Measurements from ENCODE around the gene XIRP2. TPM values are rescaled to one million over a fixed set of nuclear protein-coding genes. Genes with fewer than 3 reads are reported as not detected.
"Not testable (repeated sequence)": the region's sequence is repeated elsewhere in the genome, so short reads cannot be mapped to it uniquely, and the experiment has no call there.

Gene XIRP2
- total RNA-seq, 2 experiments from 2014 or later = not detected

DNA sequence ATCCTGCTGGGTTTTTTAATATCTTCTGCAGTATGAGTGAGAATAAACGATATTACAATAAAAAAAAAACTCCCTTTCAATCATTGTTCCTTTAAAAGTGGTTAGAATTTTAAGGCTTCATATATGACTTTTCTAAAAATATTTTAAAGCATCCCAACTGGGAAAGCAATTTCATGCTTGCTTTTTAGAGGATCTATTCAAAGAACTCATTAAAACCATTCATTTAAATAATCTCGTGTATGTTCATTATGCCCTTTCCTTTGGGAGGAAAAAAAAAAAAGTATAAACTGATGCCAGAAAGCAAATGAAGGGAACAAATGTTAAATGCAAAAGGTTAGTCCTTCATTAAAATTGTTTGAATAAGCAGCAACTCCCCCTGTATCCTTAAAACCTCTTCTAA lies 81.2 kb downstream of the XIRP2 start:
- Mint-ChIP-seq H3K4me3 (no peak overlapping the region), H3K27me3 (peaks cover 4% of the 10 kb centered on the region), H3K4me1 (no peaks in the 10 kb centered on the region), H3K27ac (no peak overlapping the region), H3K36me3 (no peaks in the 10 kb centered on the region), H3K9me3 (no peaks in the 10 kb centered on the region)
- DNase-seq = no peak

GRCh38 chr2:166972002-166972401 lies 83.7 kb downstream of the XIRP2 start:
- H3K4me1 Mint-ChIP-seq = no peaks in the 10 kb centered on the region
- H3K36me3 Mint-ChIP-seq = no peaks in the 10 kb centered on the region
- peaks cover 4% of the 10 kb centered on the region for H3K27me3 Mint-ChIP-seq
- H3K9me3 Mint-ChIP-seq = no peaks in the 10 kb centered on the region
- H3K27ac Mint-ChIP-seq = no peak overlapping the region
- H3K4me3 Mint-ChIP-seq = no peak overlapping the region
- DNase-seq = no peak

DNA sequence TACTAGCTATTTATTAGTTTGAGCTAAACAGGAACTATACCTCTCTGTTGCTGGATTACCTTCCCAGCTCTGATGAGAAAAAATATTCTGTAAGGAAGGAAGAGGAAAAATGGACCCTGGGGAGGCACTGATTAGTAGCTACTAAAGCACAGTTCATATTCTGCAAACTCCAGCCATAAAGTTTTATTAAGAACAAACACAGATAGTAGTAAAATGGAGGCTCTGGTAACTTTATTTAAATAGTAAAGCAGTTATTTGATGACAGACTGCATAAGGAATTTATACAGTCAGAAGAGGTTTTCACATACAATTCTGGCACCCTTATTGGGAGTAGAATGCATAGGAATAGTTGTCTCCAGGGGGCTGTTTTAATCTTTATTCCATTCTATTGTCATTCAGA lies 84.1 kb downstream of the XIRP2 start:
- H3K4me1 Mint-ChIP-seq = no peaks in the 10 kb centered on the region
- H3K36me3 Mint-ChIP-seq = no peaks in the 10 kb centered on the region
- no peak overlapping the region for H3K4me3 Mint-ChIP-seq
- H3K27me3 Mint-ChIP-seq = peaks cover 4% of the 10 kb centered on the region
- H3K9me3 Mint-ChIP-seq = no peaks in the 10 kb centered on the region
- no peak for DNase-seq
- H3K27ac Mint-ChIP-seq = no peak overlapping the region

DNA sequence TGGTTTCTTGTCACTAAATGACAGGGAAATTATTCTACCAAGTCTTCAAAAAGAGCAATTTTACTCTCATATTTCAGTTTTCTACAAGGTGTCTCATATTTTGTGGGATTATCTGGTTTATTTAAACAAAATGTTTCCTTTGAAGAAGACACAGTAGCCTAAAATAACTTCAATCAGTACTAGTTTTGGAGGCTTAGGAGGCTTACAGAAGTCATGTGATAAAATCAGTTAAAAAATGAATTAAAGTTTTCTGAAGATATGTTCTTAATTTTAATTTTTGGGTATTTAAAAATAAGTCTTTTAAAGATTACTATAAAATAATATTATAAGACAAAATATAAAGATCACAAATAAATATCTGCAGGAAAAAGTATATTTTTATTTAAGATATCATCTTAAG lies 95.9 kb downstream of the XIRP2 start:
- Mint-ChIP-seq H3K27ac (no peak overlapping the region), H3K36me3 (no peaks in the 10 kb centered on the region), H3K9me3 (peaks cover 3% of the 10 kb centered on the region), H3K4me1 (no peaks in the 10 kb centered on the region), H3K4me3 (no peak overlapping the region), H3K27me3 (peaks cover 6% of the 10 kb centered on the region)
- no peak for DNase-seq

DNA sequence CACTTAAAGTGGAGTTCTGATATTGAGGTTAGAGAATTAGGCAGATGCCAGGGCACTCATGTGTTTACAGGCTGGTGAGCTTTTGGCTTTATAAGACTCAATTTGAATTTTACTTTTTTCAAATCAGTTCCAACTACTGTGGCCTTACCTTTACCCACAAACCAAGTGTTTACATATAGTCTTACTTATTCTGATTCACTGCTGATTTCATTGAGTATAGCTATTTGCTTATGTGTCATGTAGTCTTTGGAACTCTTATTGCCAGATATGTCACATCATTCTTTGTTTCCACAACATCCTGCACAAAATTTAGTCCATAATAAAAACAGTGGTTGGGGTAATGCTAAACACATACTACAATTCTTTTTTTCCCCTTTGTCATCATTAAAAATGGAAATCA lies 96.5 kb downstream of the XIRP2 start:
- H3K4me1 Mint-ChIP-seq = no peaks in the 10 kb centered on the region
- peaks cover 6% of the 10 kb centered on the region for H3K27me3 Mint-ChIP-seq
- no peak overlapping the region for H3K27ac Mint-ChIP-seq
- DNase-seq = no peak
- no peak overlapping the region for H3K4me3 Mint-ChIP-seq
- peaks cover 3% of the 10 kb centered on the region for H3K9me3 Mint-ChIP-seq
- no peaks in the 10 kb centered on the region for H3K36me3 Mint-ChIP-seq

DNA sequence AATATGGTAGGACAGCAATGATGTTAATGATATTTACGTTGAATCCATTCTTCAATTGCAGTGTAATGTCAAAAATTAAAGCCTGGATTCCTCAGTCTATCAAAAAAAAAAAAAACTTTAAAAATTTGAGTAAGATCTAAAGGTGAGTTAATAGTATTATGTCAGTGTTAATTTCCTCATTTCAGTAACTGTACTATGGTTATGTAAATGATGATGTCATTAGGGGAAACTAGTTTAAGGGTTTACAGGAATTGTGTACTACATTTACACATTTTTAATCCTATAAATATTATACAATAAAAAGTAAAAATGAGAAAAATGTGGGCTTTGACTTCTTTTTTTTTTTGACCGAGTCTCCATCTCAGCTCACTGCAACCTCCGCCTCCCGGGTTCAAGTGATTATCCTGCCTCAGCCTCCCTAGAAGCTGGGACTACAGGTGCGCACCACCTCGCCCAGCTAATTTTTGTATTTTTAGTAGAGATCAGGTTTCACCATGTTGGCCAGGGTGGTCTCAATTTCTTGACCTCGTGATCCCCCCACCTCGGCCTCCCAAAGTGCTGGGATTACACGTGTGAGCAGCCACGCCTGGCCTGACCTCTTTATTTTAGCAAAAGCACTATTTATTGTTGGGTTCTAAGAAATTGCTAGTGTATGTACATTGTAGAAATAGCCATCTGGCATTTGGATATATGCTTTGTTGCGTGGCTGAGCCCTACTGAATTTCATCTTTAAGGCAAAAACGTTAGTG lies 106.5 kb downstream of the XIRP2 start:
- Mint-ChIP-seq H3K4me1 (no peaks in the 10 kb centered on the region), H3K9me3 (no peaks in the 10 kb centered on the region), H3K4me3 (no peak overlapping the region), H3K27ac (no peak overlapping the region), H3K27me3 (no peaks in the 10 kb centered on the region), H3K36me3 (no peaks in the 10 kb centered on the region)
- no peak for DNase-seq

DNA sequence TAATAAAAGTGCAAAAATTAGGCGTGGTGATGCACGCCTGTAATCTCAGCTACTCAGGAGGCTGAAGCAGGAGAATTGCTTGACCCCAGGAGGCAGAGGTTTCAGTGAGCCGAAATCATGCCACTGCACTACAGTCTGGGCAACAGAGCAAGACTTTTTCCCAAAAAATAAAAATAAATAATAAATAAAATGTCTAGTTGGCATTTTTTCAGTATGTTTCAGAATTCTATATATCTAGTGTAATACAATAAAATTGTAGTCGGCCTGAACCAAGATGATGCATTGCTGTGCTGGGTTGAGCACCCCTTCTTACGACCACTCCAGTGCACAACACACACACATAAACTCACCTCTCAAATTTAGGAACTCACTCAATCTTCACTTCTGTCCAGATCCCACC lies 108.2 kb downstream of the XIRP2 start:
- no peak overlapping the region for H3K4me3 Mint-ChIP-seq
- H3K27me3 Mint-ChIP-seq = no peaks in the 10 kb centered on the region
- no peak for DNase-seq
- no peak overlapping the region for H3K27ac Mint-ChIP-seq
- H3K36me3 Mint-ChIP-seq = no peaks in the 10 kb centered on the region
- no peaks in the 10 kb centered on the region for H3K9me3 Mint-ChIP-seq
- H3K4me1 Mint-ChIP-seq = no peaks in the 10 kb centered on the region

- no peaks in the 10 kb centered on the region for H3K36me3 Mint-ChIP-seq
- H3K4me3 Mint-ChIP-seq = no peak overlapping the region
- no peaks in the 10 kb centered on the region for H3K4me1 Mint-ChIP-seq
- H3K9me3 Mint-ChIP-seq = no peaks in the 10 kb centered on the region
- H3K27me3 Mint-ChIP-seq = no peaks in the 10 kb centered on the region
- H3K27ac Mint-ChIP-seq = no peak overlapping the region
- DNase-seq = no peak
Observed at GRCh38 chr2:167001165-167001564, 112.9 kb downstream of the XIRP2 start.

DNA sequence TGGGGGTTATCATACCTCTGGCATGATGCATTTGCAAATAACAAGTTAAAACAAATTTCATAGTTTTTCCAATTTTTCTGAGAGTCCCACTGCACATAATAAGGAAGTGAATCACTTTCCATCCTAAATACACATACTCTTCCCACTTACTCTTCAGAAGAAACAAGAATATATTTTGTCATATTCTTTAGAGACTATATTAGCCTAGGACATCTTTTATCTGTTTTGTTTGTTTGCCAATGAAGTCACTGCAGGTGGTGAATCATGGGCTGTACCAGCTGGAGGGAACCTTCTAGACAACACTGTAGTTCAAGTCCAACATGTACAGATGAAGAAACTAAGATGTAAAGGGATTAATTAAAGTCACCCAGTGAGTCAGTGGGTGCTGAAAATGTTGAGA lies 116.8 kb downstream of the XIRP2 start:
- no peak overlapping the region for H3K4me3 Mint-ChIP-seq
- no peak overlapping the region for H3K27ac Mint-ChIP-seq
- no peak for DNase-seq
- H3K4me1 Mint-ChIP-seq = no peaks in the 10 kb centered on the region
- no peaks in the 10 kb centered on the region for H3K36me3 Mint-ChIP-seq
- H3K27me3 Mint-ChIP-seq = no peaks in the 10 kb centered on the region
- H3K9me3 Mint-ChIP-seq = no peaks in the 10 kb centered on the region

DNA sequence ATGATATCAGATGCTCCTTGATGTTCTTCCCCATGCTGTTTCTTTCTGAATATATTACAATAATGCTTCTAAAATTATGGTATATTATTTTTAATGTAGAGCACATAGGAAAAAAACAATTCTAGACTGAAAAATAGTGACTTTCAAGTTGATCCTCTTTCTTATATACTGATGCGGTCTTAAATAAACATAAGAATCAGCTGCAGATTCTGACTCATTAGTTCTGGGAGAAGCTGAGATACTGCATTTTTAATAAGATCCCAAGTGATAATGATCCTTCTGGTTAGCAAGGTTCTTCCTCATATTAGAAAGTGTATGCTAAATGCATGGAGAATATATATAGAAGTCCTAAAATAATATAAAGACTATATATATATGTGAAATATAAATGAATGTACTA lies 124.9 kb downstream of the XIRP2 start:
- no peaks in the 10 kb centered on the region for H3K4me1 Mint-ChIP-seq
- no peaks in the 10 kb centered on the region for H3K36me3 Mint-ChIP-seq
- H3K27ac Mint-ChIP-seq = no peak overlapping the region
- no peak overlapping the region for H3K4me3 Mint-ChIP-seq
- peaks cover 6% of the 10 kb centered on the region for H3K27me3 Mint-ChIP-seq
- DNase-seq = no peak
- H3K9me3 Mint-ChIP-seq = no peaks in the 10 kb centered on the region

- no peak for DNase-seq
- Mint-ChIP-seq H3K36me3 (no peaks in the 10 kb centered on the region), H3K27ac (no peak overlapping the region), H3K9me3 (no peaks in the 10 kb centered on the region), H3K4me1 (no peaks in the 10 kb centered on the region), H3K4me3 (no peak overlapping the region), H3K27me3 (peaks cover 6% of the 10 kb centered on the region)
Observed at GRCh38 chr2:167015806-167016205, 127.5 kb downstream of the XIRP2 start.

DNA sequence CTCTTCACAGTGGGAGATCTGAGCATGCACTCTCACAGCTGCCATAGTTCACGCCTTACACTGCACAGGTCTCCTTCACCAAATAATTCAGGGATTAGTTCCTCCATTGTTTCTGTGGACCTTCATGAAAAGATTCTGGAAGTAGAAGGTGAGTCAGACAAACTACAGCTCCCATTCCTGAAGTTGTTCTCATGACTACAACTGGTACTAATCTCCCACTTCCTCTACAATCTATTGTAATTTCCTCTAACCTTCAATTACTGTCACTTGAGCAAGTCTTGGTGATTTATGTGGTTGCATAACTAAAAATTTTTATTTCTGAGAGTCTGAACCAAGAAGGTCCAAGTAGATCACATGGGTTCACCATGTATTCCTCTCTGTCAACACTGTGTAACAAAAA lies 128.7 kb downstream of the XIRP2 start:
- no peak overlapping the region for H3K27ac Mint-ChIP-seq
- H3K27me3 Mint-ChIP-seq = peaks cover 6% of the 10 kb centered on the region
- no peaks in the 10 kb centered on the region for H3K36me3 Mint-ChIP-seq
- no peaks in the 10 kb centered on the region for H3K4me1 Mint-ChIP-seq
- no peak overlapping the region for H3K4me3 Mint-ChIP-seq
- H3K9me3 Mint-ChIP-seq = no peaks in the 10 kb centered on the region
- no peak for DNase-seq

DNA sequence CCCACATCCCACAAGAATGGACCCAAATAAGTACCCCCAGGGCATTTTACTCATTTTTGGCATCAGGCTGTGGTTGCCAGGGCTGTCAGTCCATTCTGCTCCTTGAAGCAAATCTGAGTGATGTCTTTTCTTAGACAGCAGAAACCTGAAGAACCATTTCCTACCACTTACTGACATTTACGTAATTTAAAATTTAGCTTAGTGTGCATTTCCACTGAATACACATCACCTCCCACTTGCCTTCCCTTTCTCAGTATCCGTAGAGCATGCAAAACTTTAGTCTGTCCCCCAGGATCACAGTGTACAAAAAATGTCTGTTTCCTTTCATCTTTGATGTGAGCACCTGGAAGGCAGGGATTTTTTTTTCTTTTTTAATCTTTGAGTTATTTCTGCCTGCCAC lies 130.3 kb downstream of the XIRP2 start:
- H3K27ac Mint-ChIP-seq = no peak overlapping the region
- no peaks in the 10 kb centered on the region for H3K9me3 Mint-ChIP-seq
- H3K27me3 Mint-ChIP-seq = peaks cover 6% of the 10 kb centered on the region
- no peak overlapping the region for H3K4me3 Mint-ChIP-seq
- H3K4me1 Mint-ChIP-seq = no peaks in the 10 kb centered on the region
- H3K36me3 Mint-ChIP-seq = no peaks in the 10 kb centered on the region
- DNase-seq = no peak

GRCh38 chr2:167028503-167028902 lies 140.2 kb downstream of the XIRP2 start:
- H3K27ac Mint-ChIP-seq = no peak overlapping the region
- no peak for DNase-seq
- no peaks in the 10 kb centered on the region for H3K4me1 Mint-ChIP-seq
- H3K9me3 Mint-ChIP-seq = peaks cover 27% of the 10 kb centered on the region
- H3K4me3 Mint-ChIP-seq = no peak overlapping the region
- H3K27me3 Mint-ChIP-seq = no peaks in the 10 kb centered on the region
- peaks cover 3% of the 10 kb centered on the region for H3K36me3 Mint-ChIP-seq

DNA sequence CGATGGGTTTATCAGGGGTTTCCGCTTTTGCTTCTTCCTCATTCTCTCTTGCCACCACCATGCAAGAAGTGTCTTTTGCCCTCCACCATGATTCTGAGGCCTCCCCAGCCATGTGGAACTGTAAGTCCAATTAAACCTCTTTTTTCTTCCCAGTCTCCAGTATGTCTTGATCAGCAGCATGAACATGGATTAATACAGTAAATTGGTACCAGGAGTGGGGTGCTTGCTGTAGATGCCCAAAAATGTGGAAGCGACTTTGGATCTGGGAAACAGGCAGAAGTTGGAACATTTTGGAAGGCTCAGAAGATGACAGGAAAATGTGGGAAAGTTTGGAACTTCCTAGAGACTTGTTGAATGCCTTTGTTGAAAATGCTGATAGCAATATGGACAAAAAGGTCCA lies 146.7 kb downstream of the XIRP2 start:
- not testable (repeated sequence) for H3K27ac Mint-ChIP-seq, H3K4me1 Mint-ChIP-seq, DNase-seq, H3K36me3 Mint-ChIP-seq, H3K27me3 Mint-ChIP-seq, H3K4me3 Mint-ChIP-seq
- peaks cover 36% of the 10 kb centered on the region for H3K9me3 Mint-ChIP-seq

DNA sequence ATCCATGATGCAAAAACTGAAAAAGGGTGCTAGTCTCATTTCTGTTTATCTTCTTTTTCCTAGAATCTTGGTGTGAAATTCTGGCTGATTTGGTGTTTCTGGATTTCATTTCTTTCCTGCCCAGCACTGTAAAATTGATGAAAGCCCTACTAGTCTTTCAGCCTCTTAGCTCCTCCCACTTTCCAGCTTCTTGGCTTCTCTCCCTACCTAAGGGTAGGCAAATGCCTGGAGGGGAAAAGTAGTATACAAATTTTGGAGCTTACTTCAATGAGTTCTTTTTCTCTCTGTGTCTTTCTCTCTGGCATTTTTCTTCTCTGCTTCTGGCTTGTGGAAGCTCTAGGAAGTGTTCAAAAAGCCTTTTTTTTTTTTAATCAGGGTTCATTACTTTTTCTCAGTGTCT lies 160.5 kb downstream of the XIRP2 start:
- H3K4me3 Mint-ChIP-seq = no peak overlapping the region
- H3K9me3 Mint-ChIP-seq = no peaks in the 10 kb centered on the region
- DNase-seq = no peak

More for the DNA sequence above, 160.5 kb downstream of the XIRP2 start:
- Mint-ChIP-seq H3K27ac (no peak overlapping the region), H3K4me1 (no peaks in the 10 kb centered on the region), H3K36me3 (no peaks in the 10 kb centered on the region), H3K27me3 (no peaks in the 10 kb centered on the region)

Measured in activated naive CD8-positive, alpha-beta T cell treated with anti-CD3 and anti-CD28 coated beads for 36 hours (primary cell).